ENCODE measurements around the gene IGSF21.

Gene IGSF21

DNA sequence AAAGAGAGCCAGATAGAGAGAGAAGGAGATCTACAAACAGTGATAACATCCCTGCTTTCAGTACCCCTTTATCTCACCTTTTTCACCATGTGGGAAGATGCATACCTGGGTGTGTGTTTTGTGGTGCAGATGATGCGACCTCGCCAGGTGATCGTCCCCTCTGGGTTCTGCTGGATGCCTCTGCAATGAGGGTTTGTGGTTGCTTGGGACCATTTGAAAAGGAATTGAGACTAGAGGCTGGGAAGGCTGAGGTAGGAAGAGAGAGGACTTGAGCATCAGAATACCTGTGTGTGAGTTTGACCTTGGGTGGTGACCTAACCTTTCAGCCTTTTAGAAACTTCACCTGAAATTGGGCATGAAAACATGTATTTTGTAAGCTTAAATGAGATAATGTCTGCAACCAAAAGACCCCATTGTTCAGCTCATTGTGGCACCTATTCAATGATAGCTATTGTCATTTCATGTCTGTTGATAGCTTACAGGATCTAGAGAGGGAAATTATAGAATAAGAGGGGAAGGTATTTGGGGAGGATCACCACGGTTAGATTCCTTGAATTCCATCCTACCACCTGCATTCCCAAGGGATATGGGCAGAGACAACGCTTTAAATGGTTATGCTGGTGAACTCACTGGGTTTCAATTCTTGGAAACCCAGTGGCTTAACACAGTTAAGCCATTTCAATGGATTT is 125.7 kb downstream of the IGSF21 start:
- DNase-seq = no peak

DNA sequence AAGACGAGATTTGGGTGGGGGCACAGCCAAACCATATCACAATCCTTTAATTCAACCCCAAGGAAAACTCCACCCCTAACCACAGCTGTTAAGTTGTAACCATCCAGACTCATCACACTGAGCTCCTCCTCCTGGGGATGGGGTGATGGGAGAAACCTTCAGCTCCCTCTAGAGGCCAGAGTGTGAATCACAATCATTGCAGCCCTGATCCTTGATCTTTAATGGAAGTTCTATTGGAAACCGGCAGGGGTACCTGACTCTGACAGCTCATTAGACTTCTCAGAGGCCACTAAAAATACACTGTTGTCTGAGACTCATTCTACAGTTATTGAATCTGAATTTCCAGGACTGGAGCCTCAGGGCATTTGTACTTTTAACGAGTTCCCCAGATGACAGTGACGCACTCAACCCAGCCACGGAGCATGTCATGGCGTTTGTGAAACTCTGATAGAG is 127.2 kb downstream of the IGSF21 start:
- DNase-seq = peak; percentile 33

DNA sequence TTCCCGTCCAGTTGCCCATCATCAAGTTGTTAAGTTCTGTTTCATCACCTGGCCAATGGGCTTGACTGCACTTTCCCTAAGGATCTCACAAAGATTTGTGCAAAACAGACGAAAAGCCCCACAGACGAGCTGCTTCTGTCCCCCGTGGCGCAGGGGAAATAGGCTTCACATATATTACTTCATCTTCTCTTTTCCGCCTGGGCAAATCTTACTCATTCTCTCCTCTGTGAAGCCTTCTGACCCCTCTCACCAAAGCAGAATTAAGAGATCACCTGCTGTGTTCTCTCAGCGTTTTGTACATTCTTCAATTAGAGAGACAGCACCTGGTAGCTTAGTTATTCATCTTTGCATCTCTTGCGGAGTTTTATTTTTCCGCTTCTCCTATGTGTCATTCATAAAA is 129.8 kb downstream of the IGSF21 start:
- DNase-seq = no peak

DNA sequence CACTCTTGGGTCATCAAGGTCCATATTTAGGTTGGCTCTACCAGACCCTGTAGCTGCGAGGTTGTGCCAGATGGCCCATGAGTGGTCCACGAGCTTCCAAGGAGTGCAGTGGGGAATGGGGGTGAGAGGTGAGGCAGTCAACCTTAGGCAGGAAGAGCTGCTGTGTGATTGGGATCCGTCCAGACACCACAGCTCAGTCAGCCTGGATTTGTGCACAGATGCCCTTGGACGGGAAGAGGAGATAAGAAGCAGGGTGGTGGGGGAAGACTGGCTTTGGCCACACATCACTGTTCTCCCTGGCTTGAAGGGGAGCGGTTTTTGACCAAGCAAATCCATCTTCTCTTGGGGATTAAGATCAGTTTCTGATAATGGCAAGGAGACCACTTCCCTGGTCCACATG is 130.6 kb downstream of the IGSF21 start:
- no peak for DNase-seq

DNA sequence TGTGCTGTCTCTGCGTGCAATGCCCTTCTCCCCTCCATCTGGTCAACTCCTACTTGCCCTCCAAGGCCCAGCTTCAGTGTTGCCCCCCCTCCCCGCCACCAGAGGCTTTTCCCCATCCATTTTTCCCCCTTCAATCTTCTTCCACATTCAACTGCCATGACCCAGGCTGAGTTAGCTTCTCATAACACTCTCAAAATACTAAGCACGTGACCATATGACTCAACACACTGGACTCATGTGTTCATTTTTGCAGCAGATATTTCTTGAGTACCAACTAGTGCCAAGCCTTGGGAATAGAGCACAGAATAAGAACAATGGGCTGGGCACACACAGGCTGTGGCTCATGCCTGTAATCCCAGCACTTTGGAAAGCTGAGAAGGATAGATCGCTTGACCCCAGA is 132.1 kb downstream of the IGSF21 start:
- DNase-seq = no peak

DNA sequence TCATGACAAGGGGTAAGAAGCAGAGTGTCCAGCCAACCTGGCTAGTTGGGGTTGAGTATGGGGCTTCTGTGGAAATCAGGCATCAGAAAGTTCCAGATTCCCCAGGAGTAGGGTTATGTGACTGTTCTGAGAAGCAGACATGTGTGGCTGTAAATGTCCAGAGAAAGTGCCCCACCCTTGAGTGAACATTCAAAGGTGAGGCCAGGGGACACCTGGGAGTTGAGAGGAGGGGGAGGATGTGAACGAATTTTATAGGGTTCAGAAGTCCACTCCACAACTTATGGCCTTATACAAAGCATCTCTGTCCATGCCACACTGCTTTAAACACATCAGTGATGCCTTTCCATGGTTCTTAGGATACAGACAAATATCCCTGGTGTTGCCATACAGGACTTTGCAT is 133.3 kb downstream of the IGSF21 start:
- no peak for DNase-seq

DNA sequence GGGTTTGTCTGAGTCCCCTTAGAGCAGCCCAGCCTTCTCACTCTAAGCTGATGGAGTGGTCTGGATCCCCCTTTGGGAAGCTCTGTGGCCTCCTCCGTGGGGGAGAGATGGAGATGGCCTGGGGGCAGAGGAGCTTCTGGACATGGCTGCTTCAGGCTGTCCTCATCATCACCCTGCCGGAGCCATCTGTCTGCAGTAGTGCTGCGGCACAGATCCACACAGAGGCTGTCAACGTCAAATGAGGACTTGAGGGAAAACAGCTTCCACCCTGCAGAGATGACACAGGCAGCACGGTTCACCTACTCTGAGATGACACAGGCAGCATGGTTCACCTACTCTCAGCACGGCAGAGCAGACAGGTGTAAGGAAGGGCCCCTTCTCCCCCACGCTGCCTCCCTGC is 134.3 kb downstream of the IGSF21 start:
- DNase-seq = no peak

DNA sequence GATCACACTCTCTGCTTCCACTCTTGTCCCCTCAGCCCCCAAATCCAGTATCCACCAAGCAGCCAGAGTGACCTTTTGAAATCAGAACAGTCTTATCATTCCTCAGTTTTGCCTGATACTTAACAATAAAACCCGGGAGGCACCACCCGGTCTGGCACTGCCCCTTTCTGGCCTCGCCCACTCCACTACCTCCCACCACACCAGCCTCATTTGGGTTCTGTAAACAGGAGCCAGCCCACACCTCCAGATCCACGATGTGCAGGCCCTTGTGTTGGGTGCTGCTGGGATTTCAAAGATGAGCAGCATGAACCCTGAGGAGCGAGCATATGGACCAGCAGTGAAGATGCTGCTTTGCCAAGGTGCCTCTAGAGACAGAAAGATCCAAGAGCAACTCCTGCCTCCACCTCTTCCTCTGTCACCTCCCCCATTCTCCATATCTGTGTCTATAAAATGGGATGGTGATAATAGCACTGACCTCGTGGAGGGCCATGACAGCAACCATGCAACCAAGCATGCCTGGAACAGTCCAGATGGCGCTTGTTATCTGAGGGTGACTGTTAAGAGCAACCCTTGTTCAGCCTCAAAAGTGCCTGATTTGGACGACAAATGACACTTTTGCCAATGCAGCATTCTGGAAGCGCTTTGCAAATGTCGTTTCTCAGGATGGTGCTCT is 136.0 kb downstream of the IGSF21 start:
- DNase-seq = no peak

DNA sequence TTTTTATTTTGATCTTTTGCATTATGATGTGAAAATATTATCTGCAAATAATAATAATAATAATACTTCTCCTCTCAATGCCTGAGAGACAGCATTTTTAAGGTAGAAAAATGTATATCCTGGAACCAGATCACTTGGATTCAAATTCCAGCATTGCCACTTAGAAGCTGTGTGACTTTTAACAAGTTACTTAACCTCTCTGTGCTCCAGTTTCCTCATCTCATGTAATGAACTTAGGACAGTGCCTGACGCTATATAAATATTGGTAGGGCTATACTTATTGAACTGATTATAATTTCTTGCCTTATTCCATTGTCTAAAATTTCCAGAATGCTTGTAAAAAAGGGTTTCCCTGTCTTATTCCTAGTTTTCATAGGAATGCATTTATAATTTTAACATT is 137.2 kb downstream of the IGSF21 start:
- DNase-seq = no peak

DNA sequence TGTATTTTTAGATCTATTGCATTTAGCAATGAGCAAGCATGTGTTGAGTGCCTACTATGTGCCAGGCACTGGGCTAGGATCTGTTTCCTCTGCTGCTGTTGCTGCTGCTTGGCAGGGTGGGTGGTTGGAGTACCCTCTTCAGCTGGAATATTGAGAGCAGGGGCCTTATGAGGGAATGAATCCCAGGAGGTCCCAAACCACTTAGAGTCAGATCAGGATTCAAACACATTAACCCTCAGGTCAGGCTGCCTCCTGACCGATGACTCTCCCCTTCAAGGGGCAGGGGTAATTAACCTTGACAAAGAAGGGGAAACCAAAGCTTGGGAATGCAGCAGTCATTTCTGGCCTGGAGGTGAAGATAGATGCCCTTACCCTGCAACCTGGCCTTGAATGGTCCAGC is 138.0 kb downstream of the IGSF21 start:
- no peak for DNase-seq

DNA sequence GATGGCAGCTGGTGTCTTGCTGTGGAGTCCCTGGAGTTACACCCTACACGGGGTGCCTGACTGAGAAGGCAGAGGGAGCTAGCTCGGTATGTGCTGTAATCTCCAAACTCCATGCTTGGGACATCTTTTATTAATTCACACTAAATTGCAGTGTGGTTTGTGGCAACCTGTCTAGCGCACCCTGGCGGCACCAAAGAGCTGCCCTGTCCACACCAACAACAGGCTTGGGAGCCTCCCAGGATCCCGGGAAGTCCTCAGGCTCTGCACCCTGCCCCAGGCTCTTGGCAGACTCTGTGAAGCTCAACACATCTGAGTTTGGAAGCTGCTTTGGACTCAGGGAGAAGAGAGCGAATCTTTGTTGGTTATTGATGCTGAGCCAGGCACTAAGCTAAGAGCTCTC is 138.9 kb downstream of the IGSF21 start:
- DNase-seq = no peak

DNA sequence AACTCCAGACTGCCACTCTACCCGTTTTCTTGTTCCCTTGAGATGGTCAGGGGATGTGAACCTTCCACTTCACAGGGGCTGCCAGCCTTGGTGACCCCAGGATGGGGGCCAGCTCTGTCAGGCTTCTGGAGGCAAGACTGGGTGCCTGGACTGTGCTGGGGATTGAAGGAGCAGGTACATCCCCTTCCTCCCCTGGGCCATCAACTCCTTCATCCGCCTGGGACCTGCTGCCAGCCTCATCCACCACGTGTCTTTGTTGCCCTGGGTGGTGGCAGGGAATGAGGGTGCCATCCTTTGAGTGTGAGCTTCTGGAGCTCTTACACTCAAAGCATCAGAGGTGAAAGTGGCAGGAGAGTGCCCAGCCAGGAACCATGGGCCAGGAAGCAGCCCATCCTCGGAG is 139.6 kb downstream of the IGSF21 start:
- no peak for DNase-seq

DNA sequence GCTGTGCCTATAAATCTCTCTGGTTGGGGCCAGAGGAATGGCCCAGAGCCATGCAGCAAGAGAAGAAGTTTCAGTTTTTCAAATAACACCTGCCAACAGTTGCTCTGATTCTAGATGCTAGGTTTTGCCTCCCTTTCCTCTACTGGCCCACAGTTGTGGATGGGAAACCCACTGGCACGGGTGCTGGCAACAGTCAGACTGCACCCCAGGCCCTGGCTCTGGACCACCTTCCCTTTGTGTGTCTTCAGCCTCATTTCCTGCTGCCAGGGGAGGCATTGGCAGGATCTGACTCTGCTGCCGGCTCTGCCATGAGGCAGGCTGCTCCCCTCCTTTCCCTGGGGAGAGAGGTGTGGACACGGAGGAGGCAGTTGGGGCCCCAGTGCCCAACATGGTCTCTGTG is 142.0 kb downstream of the IGSF21 start:
- no peak for DNase-seq

DNA sequence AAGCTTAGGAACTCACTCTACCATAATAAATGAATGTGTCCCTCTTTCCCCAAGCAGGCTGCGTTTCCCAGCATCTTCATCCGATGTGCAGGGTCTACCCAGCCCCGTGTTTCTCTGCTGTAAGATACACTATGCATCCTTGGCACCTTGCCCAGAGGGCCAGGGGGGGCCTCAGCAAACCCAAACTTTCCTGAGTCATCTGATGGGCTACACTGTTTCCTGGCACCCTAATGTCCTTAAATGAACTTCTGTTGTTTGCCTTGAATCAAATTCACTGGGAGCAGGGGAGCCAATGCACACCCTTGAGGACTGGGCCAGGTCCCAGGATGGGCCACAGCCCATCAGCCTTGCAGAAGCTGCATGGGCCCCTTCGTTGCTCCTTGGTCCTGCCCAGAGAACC is 145.5 kb downstream of the IGSF21 start:
- DNase-seq = no peak

DNA sequence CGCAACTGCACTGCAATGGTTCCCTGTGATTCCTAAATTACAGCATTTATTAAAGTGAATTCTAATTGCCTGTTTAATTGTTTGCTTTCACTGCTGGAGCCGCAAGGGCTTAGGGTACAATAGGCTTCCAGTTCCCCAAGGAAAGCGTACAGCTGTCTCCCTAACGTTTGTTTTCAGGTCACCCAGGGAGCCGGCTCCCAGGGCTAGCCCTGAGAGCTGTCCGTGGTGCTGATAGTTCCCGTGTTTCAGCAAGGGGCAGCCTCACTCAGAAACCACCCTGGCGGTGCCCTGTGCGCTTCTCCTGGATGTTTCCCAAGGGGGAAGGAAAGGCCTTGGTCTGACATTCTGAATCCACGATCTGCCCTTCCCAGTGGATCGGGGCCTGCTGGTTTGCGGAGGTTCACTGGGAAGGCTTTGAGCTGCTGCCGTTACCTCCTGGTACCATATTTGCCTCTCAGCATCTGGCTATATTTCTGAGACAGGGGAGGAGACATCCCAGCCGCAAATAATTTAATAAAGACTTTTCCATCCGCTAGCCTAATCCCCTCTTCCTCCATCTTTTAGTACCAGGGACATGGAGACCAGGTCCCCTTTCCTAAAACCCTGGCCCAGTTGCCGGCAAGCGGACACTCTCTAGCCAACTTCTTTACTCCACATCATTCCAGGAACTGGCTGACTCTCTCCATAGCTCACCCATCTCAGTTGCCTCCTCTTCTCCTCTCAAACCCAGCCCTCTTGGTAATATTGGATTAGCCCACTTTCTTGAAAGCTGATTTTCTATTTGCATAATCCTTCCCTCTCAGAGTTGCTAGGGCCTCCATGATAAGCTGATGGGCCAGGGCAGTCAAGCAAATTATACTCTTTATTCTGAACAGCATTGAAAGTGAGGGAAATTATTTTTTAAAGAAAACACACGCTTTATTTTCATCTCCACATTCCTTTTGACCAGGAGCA is 149.0 kb downstream of the IGSF21 start:
- peak; percentile 20 for DNase-seq

DNA sequence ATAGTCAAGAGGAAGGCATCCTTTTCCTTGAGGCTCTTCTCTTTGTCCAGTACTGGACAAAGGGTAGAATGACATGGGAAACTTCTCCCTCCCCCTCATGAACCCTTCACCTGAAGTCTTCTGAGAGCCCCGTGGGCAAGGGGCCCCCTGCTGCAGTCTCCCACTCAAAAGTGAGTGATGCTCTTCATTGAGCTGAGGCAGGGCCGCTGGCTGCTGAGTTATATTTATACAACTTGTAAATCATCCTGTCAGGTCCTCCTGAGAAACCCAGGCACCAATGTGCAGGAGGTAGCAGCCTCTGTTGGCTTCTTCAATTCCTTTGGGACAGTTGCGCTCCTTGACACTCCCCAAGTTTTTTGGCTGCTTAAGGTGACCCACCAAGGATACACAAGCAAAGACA is 150.2 kb downstream of the IGSF21 start:
- no peak for DNase-seq

DNA sequence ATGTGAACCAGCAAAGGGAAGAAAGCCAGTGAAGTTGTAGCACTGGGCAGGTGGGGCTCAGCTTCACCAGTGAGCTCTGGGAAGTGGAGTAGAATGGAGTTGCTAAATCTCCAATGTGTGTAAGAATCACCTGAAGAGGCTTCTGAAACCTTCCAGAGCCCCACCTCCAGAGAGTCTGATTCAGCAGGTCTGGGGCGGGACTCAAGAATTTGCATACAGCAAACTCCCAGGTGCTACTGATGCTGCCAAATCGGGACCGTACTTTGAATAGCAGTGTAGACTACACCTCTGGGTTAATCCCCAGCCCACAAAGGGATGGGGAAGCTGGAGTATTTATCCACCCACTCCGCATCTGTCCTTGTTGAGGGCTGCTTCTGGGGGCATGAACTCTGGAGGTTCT is 154.3 kb downstream of the IGSF21 start:
- no peak for DNase-seq

DNA sequence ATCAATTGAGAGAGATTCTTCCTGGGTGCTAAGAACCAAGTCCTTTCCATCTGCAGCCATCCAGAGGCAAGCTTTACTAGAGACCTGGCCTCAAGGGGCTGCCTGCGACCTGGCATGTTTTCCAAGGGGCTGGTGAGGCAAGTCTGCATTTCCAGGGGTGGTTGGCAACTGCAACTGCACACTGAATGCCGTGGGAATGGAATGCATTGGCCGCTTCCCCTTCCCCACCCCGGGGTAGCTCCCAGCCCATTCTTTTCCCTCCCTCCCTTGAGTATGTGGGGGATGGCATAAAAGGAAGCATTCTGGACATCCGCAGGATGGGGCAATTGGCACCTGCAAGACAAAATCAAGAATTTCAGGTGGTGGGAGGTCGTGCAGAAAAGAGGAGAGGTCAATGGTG is 155.1 kb downstream of the IGSF21 start:
- DNase-seq = no peak

DNA sequence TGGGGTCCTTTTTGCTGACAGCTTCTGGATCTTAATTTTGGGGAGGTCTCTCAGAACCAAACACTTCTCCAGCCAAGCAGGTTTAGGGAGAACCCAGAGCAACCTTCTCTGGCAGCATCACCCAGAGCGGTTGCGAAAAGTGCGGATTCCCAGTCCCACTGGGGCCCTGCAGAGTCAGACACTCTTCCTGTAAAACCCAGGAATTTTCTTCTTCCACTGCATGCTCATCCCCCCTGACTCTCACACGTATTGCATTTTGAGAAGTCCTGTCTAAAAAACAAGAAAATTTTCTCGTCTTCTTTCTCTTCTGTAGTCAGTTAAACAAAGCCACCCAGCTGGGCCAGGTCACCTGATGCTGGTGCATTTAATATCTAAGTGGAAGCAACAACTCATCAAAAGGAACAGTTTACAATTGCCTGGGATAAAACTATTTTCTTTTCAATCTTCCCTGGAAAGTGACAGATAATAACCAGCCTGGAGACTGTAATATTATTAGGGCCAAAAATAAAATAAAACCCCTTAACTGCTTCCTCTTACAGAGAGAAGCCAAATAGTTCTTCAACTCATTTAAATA is 156.0 kb downstream of the IGSF21 start:
- no peak for DNase-seq

DNA sequence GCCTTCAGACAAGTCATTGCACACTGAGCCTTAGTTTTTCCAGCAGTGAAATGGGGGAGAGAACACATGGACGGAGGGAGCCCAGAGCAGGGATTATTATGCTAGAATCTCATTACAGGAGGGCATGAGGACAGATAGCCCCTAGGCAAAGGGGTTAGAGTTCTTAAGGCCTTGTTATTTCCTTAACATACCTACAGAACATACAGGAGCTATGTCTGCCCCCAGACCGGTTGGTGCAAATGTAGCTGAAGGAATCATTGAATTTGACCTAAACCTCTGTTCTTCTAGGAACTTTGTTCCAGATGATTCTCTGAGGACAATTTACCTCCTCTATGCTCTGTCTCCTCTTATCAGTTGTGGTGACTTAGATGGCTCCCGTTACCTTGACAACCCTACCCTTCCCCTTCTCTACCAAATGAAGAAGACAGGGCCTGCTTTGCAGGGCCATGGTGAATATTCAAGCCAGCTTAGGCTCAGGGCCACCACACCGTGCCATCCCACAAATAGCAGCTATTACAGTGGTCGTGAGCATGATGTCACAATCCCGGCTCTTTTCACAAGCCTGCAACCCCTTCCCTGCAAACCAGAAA is 156.9 kb downstream of the IGSF21 start:
- DNase-seq = no peak

DNA sequence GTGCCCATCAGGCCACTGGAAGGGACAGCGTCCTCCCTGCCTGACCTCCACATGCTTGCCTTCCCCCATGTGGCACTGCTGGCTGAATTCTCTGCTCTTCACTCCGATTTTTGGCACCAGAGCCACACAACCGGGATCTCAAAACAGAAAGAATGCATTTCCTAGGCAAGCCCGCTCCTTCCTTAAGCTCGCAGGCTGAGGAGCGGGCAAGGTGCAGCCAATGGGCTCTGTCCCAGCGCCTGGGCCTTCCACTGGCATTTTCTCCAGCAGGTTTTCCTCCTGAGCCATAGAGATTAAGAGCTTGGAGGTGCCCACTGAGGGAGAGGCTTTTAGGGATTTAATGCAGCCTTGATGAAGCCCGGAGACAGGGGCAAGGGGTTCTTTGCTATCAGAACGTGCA is 158.0 kb downstream of the IGSF21 start:
- DNase-seq = no peak

DNA sequence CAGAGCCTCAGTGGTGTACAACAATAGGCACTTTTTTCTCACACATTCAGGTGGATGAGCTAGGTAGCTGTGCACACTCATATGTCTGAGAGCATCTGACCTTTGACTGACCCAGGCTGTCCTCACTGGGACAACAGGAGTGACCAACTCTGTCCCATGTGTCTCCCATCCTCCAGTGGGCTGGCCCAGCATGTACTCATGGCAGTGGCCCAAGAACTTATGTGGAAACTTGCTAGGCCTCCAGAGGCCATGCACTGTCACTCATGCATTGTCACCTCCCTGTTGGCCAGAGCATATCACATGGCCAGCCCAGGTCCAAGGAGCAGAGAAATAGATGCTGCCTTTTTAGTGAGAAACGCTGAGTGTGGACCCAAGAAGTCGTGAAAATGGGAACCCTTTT is 158.8 kb downstream of the IGSF21 start:
- no peak for DNase-seq

DNA sequence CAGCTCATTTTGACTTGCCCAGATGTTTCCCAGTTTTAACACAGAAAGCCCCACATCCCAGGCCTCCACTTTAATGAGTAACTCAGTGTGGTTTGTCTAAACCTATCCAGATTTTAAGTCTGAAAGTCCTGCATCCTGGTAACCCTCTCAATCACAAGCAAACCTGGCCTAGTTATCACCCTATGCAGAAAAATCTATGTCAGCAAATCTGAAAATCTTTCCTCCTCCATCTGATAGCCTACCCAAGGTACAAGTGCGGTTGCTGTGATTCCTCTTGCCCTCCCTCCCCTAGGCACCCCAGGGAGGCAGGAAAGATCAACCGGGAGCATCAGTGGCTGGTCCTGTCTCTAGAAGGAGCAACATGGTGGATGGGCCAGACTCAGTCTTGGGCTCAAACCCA is 163.7 kb downstream of the IGSF21 start:
- no peak for DNase-seq
